Measurements from ENCODE around the gene KRT75.
"Not testable (repeated sequence)": the region's sequence is repeated elsewhere in the genome, so short reads cannot be mapped to it uniquely, and the experiment has no call there.

KRT75 gene

GRCh38 chr12:52434081-52434733, at the start of gene KRT75:
KRT75 (minus strand) TSS chr12:52434371; CDS start chr12:52434304, 67 bp downstream.
- no peak for DNase-seq

- DNase-seq: no peak
These were observed 45.9 kb upstream of the KRT75 start for GRCh38 chr12:52480073-52480472.

GRCh38 chr12:52477651-52478050, 43.5 kb upstream of the KRT75 start:
- DNase-seq: no peak

GRCh38 chr12:52474212-52474611, 40.0 kb upstream of the KRT75 start:
- no peak for DNase-seq

- no peak for DNase-seq
These were observed 39.6 kb upstream of the KRT75 start, which contains the start of gene KRT6C for GRCh38 chr12:52473768-52474167. KRT6C (minus strand) TSS chr12:52473805; CDS start chr12:52473737, 68 bp downstream.

- no peak for DNase-seq
These were observed 35.7 kb upstream of the KRT75 start for GRCh38 chr12:52469853-52470252.

GRCh38 chr12:52464897-52465296, 30.7 kb upstream of the KRT75 start:
- no peak for DNase-seq

- no peak for DNase-seq
These were observed 27.5 kb upstream of the KRT75 start for GRCh38 chr12:52461693-52462092.

- no peak for DNase-seq
These were observed 24.7 kb upstream of the KRT75 start for GRCh38 chr12:52458861-52459260.

GRCh38 chr12:52455821-52456220, 21.6 kb upstream of the KRT75 start:
- DNase-seq: no peak

GRCh38 chr12:52454411-52455201, 20.4 kb upstream of the KRT75 start:
- DNase-seq: no peak

- DNase-seq: no peak
These were observed 17.9 kb upstream of the KRT75 start, which contains the start of gene KRT6B for GRCh38 chr12:52452101-52452500. KRT6B (minus strand) TSS chr12:52452146; CDS start chr12:52452078, 68 bp downstream.

- no peak for DNase-seq
These were observed 14.1 kb upstream of the KRT75 start for GRCh38 chr12:52448228-52448627.

GRCh38 chr12:52447196-52447595, 13.0 kb upstream of the KRT75 start:
- not testable (repeated sequence) for DNase-seq

GRCh38 chr12:52446367-52447045, 12.3 kb upstream of the KRT75 start:
- no peak for DNase-seq

GRCh38 chr12:52445876-52446275, 11.7 kb upstream of the KRT75 start:
- DNase-seq: no peak

GRCh38 chr12:52444647-52445595, 10.8 kb upstream of the KRT75 start:
- no peak for DNase-seq

GRCh38 chr12:52443966-52444365, 9.8 kb upstream of the KRT75 start:
- no peak for DNase-seq

GRCh38 chr12:52442600-52443061, 8.5 kb upstream of the KRT75 start:
- DNase-seq: no peak

- DNase-seq: no peak
These were observed 7.2 kb upstream of the KRT75 start for GRCh38 chr12:52441320-52441911.

GRCh38 chr12:52440821-52441319, 6.7 kb upstream of the KRT75 start:
- no peak for DNase-seq

GRCh38 chr12:52439845-52440244, 5.7 kb upstream of the KRT75 start:
- no peak for DNase-seq

All from CD4-positive, alpha-beta T cell treated with Interleukin-4 for 4 hours (primary cell).